ENCODE measurements around the gene CYP4F22.
"Not testable (repeated sequence)": the region's sequence is repeated elsewhere in the genome, so short reads cannot be mapped to it uniquely, and the experiment has no call there.

Gene CYP4F22

DNA sequence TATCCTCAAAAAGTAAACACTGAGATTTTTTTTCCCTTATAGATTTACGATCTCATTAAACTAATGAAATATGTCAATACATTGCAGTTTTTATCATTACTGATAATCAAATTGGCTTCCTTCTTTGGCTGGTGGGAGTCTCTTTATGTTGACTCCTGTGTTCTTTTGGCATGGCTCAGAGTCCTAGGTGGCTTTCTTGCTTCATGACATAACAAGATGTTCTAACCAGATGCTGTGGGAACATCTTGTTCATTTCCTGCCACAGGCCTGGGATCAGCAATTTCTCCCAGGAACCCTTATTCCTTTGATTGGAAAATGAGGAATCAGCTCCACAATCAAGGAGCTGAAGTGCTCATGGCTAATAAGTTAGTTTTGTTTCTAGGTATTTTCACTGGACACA, 13.2 kb upstream of the CYP4F22 start:
- DNase-seq, result no peak

DNA sequence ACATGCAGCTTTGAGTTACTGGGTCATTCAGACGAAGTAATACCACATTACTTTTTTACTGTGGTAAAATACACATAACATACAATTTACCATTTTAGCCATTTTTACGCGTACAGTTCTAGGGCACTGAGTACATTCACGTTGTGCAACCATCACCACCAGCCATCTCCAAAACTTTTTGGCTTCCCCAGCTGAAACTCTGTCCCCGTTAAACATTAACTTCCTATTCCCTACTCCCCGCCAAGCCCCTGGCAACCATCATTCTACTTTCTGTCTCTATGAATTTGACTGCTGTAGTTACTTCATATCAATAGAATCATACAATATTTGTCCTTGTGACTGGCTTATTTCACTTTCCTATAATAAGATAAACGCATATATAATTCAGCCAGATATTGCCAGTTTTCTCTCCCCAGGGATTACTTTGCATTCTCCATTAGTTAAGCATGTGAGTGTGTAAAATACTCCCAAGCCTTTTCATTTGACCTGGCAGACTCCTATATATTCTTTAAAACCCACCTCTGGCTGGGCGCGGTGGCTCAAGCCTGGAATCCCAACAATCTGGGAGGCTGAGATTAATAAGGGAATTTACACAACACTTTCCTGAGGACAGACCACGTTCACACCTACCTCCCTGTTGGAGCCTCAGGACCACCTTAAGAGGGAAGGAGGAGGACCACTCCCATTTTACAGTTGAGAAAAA, 10.0 kb upstream of the CYP4F22 start:
- DNase-seq, result no peak

DNA sequence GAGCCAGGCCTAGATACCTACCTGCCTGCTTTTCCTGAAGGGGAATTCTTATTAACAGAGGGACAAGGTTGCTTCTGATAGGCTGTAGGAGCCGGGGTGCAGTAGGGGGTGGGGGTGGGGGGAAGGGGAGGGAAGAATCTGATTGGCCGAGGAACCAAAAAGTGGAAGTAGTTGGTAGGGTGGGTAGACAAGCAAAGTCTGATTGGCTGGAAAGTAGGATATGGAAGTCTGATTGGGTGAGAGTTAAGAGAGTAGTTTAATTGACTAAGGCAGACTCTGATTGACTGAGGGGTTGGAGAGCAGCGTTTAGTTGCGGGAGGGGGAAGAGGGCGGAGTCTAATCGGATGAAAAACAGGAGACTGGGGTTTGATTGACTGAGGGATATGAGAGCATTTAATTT, 9.4 kb upstream of the CYP4F22 start:
- DNase-seq, result no peak

DNA sequence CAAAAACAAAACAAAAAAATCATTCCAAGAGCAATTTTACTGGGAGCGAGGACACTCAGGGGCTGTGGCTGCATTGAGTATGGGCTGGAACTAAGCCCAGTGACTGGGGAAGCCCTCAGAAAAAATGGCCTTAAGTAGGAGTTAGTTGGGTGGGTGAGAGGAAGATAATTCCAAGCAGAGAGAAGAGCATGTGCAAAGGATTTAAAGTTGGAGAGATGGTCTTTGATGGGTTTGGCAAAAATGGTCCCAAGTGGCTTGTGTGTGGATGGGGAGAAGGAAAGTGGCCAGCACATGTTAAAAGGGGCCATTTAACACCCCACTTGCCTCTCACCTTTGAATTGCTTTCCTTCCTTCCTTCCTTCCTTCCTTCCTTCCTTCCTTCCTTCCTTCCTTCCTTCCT, 6.7 kb upstream of the CYP4F22 start:
- DNase-seq, result no peak

DNA sequence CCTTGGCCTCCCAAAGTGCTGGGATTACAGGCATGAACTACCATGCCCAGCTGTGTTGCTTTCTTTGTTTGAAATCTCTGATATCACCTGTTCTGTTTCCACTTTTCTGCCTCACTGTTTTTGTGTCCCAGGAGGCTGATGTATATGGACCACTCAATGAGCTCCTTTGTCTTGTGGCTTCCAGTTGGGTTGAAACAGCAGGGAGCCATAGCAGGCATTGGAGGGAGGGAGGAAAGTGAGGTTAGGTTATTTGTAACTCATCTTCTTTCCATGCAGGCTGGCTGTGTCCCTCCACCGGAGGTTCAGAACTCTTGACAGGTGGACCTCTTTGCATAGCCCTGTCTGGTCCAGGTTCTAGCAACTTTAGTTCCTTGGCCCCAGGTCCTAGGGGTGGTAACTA, 6.1 kb upstream of the CYP4F22 start:
- DNase-seq, result no peak

DNA sequence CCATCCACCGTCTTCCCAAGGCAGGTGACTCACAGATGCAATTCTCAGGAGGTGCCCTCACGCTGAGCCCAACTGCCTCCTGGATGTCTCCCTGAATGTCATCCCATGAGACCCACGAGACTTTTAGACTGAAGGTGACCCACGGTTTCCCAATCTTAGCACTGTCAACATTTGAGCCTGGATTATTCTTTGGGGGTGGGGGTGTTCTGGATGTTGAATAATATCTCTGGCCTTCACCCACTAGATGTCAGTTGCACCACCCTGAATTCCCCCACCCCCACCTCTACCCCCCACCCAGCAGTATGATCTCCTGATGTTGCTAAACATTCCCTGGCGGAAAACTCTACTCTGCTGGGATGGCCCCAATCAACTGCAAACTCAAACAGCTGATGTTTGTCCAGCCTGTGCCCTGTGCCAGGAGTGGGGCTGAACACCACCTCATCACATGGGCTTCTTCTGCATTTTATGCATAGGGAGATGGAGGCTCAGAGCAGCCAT, 2.2 kb upstream of the CYP4F22 start:
- no peak for DNase-seq

DNA sequence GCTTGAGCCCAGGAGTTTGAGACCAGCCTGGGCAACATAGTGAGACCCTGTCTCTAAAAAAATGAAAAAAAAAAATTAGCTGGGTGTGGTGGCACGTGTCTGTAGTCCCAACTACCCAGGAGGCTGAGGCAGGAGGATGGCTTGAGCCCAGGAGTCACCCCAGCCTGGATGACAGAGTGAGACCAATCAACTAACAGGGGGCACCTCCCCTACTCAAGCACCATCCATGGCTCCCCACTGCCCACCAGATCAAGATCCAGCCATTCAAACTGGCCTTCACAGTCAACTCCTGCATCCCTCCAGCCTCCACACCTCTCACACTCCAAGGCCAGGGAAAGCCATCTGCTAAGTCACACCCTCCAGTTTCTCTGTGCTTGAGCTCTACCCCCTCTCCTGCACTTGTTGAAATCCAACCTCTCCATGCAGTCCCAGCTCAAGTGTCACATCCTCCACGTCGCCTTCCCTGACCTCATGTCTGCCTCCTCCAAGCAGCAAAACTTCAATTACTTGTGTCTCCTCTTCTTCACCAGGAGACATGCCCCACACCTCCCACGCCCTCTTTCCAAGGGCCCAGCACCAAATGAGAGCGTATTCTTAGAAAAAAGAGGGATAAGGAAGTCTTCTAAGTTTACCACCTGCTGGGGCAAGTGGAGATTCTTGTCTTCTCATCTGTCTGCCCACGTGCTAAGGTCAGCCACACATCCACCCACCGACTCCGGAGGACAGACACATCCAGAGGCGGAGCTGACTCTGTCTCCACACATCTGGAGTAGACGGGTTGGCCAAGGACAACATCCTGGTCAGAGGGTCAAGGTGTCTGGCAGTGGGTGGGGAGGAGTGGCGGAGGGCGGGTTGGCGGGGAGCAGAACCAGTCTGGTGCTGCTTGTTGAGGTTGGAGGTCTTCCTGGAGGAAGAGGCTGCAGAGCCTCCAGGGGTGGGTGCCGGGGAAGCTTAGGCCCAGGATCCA, 974 bp upstream of the CYP4F22 start:
- DNase-seq, result no peak

DNA sequence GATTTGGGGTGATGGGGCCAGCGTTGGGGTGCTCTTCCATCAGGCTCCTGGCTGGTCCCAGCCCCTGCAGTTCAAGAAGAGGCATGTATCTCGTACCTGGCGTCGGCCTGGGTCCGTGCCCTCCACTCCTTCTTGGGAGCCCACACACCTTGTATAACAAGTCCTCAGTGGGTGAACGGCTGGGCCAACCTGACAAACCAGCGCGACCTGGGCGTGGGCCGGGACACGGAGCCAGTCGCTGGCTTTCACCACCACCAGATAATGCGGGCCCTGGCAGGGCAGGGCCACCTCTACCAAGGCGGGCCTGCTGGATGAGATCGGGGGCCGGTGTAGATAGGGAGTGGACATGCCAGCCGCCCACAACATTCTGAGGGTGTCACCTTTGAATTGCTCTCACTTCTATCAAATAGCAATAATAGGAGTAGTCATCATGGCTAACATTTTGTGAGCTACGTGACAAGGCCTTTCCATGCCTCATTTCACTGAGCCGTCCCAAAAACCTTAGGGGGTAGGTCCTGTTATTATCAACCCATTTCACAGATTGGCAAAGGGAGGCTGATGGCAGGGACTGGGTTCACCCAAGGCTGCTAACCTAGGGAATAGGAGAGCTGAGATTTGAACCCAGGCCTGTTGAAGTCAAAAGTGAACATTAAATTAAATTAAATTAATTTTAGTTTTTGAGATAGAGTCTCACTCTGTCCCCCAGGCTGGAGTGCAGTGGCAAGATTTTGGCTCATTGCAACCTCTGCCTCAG, 3.5 kb downstream of the CYP4F22 start:
- DNase-seq, result no peak

DNA sequence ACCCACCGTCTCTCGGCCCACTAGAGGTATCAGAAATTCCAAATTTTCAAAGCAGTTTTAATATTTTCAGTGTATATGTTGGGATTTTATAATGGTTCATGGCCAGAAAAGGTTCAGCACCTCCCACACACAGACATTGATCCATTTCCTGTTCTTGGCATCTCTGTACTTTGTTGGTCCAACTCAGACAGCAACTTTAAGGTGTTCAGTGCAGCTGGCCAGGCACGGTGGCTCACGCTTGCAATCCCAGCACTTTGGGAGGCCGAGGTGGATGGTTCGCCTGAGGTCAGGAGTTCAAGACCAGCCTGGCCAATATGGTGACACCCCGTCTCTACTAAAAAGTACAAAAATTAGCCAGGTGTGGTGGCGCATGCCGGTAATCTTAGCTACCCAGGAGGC, 6.9 kb downstream of the CYP4F22 start:
- DNase-seq, result not testable (repeated sequence)

DNA sequence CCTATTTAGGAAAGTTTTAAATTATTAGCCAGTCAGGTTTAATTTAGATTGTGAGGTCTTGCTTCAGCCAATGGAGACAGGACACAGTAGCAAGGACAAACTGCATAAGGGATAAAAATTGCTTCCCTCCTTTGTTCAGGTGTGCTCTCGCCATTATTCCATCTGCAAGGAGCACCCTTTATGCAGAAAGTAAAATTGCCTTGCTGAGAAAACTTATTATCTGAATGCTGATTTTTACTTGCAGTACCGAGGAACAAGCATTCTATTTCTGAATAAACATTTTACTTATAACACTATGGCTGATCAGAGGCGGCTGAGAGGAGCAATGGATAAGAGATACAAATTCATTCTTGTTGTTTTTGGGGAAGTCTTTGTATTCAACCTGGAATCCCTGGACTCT, 8.0 kb downstream of the CYP4F22 start:
- no peak for DNase-seq

DNA sequence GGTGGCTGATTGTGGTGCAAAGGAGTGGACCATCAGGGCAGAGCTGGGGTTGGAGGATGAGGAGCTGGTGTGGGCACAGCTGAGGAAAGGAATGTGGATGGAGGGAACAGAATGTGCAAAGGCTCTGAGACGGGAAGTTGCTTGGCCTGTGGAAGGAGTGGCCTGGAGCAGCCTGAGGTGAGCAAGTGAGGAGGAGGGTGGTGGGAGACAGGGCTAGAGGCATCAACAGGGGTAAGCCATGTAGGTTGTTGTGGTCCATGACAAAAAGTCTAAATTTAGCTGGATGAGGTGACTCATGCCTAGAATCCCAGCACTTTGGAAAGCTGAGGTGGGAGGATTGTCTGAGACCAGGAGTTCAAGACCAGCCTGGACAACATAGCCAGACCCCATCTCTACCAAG, 9.5 kb downstream of the CYP4F22 start:
- DNase-seq, result no peak

DNA sequence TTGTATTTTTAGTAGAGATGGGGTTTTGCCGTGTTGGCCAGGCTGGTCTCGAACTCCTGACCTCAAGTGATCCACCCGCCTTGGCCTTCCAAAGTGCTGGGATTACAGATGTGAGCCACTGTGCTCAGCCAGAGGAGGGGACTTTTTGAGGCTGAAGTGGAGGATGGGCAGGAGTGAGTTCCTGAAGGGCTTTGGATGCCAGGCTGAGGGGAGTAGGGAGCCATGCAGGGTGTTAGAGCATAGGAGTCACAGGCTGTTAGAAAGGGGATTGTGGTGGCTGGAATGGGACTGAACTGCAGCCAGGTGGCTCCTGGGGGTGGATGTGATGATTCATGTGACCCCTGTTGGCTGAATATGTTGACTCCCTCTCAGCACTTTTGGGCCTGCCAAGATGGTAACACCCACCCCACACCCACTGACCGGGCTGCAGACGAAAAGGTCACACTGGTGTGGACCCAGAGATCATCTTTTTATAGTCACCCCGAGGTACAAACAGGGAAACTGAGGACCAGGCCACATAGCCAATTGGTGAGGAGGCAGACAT, 11.2 kb downstream of the CYP4F22 start:
- no peak for DNase-seq

DNA sequence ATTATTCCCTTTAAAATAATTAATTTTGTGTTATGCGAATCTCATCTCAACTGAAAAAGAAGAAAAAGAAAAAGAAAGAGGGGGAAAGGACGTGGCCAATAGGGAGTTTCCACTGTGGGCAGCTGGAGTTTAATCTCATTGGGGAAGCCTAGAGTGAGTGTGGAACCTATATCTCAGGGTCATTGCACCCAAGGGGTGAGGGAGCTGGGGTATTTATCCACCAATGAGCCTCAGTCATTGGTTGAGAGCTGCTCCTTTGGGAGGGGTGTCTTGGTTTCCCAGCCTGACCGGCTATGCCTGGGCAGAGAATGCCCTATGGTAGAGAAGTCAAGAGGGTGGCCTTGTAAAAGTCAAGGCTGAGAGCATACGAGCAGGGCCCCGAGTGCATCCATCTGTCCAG, 16.5 kb downstream of the CYP4F22 start:
- no peak for DNase-seq

DNA sequence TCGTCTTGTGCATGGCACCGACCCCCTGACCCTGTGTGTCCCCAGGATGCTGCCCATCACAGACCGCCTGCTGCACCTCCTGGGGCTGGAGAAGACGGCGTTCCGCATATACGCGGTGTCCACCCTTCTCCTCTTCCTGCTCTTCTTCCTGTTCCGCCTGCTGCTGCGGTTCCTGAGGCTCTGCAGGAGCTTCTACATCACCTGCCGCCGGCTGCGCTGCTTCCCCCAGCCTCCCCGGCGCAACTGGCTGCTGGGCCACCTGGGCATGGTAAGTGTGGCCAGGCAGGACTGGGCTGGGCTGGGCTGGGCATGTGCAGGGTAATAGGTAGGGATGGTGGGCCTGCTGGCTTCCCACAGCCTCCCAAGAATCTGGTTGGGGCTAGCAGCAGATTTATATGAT, 17.0 kb downstream of the CYP4F22 start:
- DNase-seq, result no peak

DNA sequence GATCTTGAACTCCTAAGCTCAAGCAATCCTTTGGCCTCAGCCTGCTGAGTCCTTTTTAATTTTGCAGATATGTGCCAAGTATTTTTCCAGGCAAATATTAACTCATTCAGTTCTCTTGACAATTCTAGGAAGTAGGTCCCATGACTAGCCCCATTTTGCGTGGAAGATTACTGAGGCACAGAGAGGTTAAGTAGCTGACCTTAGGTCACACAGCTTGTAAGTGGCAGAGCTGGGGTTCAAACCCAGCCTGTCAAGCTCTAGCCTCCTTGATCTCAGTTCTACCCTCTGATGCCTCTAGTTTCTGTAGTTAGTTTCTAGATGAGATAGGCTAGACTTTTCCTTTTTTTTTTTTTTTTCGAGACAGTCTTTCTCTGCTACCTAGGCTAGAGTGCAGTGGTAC, 18.1 kb downstream of the CYP4F22 start:
- DNase-seq, result no peak

DNA sequence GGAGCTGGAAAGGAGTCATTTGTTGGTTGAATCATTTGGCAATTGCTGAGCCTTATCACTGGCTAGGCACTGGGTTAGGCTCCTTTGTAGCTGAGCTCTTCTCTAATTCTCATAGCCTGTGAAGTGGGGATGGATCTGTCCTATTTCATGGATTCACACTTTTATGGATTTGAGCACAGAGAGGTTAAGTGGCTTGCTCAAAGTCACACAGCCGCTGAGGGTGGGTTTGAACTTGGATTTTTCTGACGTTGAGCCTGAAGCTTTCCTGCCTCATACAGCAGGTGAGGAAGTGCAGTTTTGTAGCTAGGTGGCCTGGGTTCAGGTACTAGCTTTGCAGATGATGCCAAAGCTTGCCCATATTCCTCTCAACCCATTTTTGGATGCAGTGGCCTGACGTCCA, 19.4 kb downstream of the CYP4F22 start:
- DNase-seq, result no peak

DNA sequence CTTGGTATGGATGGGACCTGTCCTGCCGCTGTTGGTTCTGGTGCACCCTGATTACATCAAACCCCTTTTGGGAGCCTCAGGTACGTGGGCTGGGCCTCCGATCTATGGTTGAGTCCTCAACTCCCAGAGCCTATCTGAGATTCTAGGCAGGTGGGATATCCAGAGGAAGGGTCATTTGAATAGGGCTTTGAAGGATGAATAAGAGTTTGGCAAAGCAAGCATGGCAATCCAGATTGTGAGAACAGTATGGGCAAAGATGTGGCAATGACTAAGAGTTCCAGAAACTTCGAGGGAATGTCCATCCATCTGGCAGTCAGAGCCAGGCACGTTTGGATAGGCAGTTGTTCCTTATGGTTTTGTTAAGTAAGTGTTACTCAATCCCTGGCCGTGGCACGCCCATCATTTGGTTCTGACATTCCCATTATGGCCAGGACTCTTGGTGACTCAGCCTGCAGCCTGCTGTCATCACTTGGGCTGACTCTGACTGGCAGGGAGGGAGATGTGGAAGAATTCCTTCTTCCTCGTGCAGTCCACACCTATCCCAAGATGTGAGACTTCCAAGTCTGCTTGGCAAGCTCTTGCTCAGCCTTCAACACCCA, 21.5 kb downstream of the CYP4F22 start:
- DNase-seq, result no peak

DNA sequence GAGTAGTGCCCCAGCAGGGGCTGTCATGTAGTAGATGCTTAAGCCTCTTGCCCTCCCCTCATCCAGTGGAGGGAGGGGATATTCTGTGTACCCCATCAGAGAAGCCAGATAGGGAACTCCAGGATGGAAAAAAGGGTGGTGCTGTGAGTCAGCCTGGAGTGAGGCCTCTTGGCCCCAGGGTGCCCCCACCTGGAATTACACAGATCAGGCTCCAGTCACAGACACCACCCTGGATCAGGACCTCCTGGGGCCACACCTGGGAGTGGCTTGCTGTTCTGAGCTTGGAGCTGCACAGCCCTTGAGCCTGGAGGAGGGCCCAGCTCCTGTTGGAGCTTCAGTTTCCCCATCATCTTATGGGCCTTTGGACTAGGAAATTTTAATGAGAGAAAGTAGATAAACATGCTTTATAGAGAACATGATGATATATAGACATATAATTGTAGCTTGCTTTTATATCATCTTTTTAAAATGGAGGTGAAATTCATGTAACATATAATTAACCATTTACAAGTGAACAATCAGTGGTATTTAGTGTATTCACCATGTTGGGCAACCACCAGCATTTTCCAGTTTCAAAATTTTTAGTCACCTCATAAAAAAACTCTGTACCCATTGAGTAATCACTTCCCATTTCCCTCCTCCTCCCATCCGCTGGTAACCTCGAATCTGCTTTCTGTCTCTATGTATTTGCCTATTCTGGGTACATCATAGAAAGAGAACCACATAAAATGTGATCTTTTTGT, 24.6 kb downstream of the CYP4F22 start:
- no peak for DNase-seq

DNA sequence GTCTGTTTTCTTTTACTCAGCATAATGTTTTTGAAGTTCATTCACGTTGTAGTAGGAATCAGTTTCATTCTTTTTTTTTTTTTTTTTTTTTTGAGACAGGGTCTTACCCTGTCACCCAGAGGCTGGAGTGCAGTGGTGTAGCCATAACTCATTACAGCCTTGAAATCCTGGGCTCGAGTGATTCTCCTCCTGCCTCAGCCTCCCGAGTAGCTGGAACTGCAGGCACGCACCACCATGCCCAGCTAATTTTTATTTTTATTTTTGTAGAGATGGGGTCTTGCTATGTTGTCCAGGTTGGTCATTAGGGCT, 25.2 kb downstream of the CYP4F22 start:
- DNase-seq, result not testable (repeated sequence)

DNA sequence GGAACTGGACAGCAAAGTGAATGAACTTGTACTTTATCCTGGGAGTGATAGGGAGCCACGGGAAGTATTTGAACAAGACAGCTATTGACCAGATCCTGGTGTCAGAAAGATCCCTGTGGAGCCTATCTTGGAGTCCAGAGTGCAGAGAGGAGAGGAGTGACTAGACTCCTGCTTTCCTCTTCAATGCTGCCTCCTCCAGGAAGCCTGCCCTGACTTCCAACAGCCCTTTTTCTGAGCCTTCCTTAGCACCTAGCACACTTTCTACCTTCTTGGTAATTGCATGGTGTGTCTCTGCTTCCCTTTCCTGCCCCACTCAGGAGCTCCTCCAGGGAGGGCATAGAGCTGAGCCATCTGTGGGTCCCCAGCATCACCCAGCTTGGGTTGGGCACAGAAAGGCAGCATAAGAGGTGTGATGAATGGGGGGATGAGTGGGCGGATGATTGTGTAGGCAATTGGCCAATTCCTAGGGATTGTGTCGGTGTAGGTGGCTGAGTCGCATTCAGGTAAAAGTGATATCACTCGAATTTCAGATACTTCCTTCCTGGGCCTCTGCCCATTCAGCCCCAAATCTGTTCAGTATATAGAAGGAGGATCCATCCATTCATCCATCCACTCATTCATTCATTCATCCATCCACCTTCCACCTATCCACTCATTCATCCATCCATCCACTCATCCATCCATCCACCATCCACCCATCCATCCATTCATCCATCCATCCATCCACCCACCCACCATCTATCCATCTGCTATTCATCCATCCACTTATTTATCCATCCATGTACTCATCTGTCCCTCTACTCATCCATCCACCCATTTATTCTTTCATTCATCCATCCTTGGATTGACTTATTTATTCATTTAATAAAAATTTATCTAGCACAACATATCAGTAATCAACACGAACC, 26.9 kb downstream of the CYP4F22 start:
- DNase-seq, result no peak

DNA sequence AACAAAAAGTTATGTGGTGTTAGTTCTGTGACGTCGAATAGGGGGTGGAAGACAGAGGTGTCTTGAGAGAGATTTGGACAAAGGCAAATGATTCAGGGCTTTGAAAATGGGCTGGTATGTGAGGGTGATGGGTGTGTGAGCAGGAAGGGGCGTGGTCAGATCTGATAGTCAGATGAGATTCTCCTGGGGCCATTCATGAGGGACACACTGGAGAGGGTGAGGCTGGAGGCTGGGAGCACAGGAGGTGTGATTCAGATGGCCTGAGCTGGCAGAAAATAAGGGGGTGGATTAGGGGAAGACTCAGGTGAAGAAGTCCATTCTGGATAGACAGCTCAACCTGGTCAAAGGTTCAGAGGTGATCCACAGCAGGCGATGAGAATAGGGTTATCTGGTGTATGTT, 28.0 kb downstream of the CYP4F22 start:
- DNase-seq, result no peak

Data from NCI-H1048 (cell line).